ENCODE results near the gene TNFSF9. TPM values are rescaled to one million over a fixed set of nuclear protein-coding genes. Genes with fewer than 3 reads are reported as not detected.
"Not testable (repeated sequence)": the region's sequence is repeated elsewhere in the genome, so short reads cannot be mapped to it uniquely, and the experiment has no call there.

The TNFSF9 gene
- total RNA-seq, 1 donor from 2014 or later: 0.75 TPM

- DNase-seq (ENCODE audit: low spot score): no peak
Observed at GRCh38 chr19:6572217-6572616, 41.4 kb downstream of the TNFSF9 start.

GRCh38 chr19:6573350-6573749 lies 42.5 kb downstream of the TNFSF9 start:
- DNase-seq (ENCODE audit: low spot score): no peak

- DNase-seq (ENCODE audit: low spot score): no peak
Observed at GRCh38 chr19:6576869-6577475, 46.1 kb downstream of the TNFSF9 start.

DNA sequence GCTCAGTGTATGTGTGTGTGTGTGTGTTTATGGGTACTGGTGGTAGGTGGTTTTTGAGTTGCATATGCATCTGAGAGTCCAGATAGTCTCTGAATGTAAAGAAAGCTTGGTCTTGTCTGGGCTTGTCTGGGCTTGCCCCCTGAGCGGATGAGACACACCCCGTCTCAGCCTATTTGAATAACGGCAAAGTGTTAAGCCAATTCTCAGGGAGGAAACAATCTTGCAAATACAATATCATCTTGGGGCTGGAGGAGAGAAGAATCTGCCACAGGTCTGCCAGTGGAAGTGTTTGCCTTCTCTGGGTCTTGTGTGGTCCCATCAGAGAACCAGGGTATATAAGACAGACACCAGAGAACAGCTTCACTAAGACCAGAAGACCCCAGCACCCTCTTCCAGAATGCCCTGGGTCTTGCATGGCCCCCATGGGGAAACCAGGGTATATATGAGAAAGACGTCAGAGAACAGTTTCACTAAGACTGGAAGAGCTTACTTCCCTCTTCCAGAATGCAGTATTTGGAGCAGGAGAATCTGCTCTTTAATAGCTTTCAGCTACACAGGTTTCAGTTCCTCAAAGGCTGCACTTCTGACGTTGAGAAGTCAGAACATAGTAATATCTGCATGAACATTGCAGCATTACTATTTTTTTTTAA lies 46.8 kb downstream of the TNFSF9 start:
- no peak for DNase-seq (ENCODE audit: low spot score)

GRCh38 chr19:6579450-6580178 lies 48.8 kb downstream of the TNFSF9 start:
- no peak for DNase-seq (ENCODE audit: low spot score)

- no peak for DNase-seq (ENCODE audit: low spot score)
Observed at GRCh38 chr19:6580313-6580712, 49.5 kb downstream of the TNFSF9 start.

DNA sequence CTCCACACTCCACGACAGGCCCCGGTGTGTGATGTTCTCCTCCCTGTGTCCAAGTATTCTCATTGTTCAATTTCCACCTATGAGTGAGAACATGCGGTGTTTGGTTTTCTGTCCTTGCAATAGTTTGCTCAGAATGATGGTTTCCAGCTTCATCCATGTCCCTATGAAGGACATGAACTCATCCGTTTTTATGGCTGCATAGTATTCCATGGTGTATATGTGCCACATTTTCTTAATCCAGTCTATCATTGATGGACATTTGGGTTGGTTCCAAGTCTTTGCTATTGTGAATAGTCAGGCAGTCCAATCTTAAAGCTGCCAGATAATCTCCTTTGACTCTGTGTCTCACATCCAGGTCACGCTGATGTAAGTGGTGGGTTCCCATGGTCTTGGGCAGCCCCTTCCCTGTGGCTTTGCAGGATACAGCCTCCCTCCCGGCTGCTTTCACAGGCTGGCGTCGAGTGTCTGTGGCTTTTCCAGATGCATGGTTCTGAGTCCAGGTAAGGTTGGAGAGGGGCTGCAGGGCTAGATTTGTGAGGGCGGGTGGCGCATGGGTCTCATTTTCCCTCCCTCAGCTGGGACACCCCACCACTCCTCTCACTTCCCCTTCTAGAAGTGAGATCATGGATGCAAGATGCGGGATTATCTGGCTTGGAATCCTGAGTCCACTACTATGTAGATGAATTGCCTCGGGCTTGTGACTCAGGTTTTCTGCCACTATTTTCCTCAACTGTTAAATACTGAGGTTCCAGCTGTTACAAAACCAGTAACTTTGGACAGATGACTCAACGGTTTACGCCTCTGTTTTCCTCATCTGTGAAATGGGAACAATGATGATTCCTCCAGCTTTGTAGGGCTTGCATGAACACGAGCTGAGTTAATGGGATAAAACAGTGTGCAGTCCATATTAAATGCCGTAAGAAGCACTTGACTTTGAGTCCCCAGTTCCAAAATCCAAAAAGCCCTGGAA lies 52.0 kb downstream of the TNFSF9 start:
- DNase-seq (ENCODE audit: low spot score): not testable (repeated sequence)

Other genes with a start within 250 kb of the TNFSF9 start
- gene ACER1, start 197.4 kb upstream of the TNFSF9 start, total RNA-seq: not detected
- gene CLPP, start 169.5 kb upstream of the TNFSF9 start, total RNA-seq: 54.7 TPM
- 60.7 TPM for gene ALKBH7, start 158.2 kb upstream of the TNFSF9 start, total RNA-seq
- 1.1 TPM for gene PSPN, start 155.1 kb upstream of the TNFSF9 start, total RNA-seq
- 52.9 TPM for gene GTF2F1, start 137.9 kb upstream of the TNFSF9 start, total RNA-seq
- gene KHSRP, start 106.2 kb upstream of the TNFSF9 start, total RNA-seq: 200 TPM
- not detected for gene SLC25A41, start 97.3 kb upstream of the TNFSF9 start, total RNA-seq
- gene SLC25A23, start 71.2 kb upstream of the TNFSF9 start, total RNA-seq: 37.0 TPM
- gene CRB3, start 66.8 kb upstream of the TNFSF9 start, total RNA-seq: 23.6 TPM
- 3.1 TPM for gene DENND1C, start 49.2 kb upstream of the TNFSF9 start, total RNA-seq
- 1.2 TPM for gene TUBB4A, start 28.7 kb upstream of the TNFSF9 start, total RNA-seq
- gene CD70, start 60.1 kb downstream of the TNFSF9 start, total RNA-seq: not detected
- 2.8 TPM for gene TNFSF14, start 139.1 kb downstream of the TNFSF9 start, total RNA-seq
- gene C3, start 189.6 kb downstream of the TNFSF9 start, total RNA-seq: 718 TPM
- gene GPR108, start 206.6 kb downstream of the TNFSF9 start, total RNA-seq: 74.0 TPM
- 86.0 TPM for gene TRIP10, start 208.7 kb downstream of the TNFSF9 start, total RNA-seq
- 68.7 TPM for gene SH2D3A, start 236.4 kb downstream of the TNFSF9 start, total RNA-seq
- gene VAV1, start 241.7 kb downstream of the TNFSF9 start, total RNA-seq: 12.1 TPM